Pancreas (tissue), 10 donors: ENCODE data around the gene DIP2C. TPM values are rescaled to one million over a fixed set of nuclear protein-coding genes. Genes with fewer than 3 reads are reported as not detected.

Experiments used
- ATAC-seq, 4 donors: fragments of 200-7000 bp; cut with Tn5 transposase; one replicate each; pipeline versions ENCODE4 v1.8.0 to v1.9.1; 2020; ENCODE audit warnings: mild to moderate bottlenecking in 4 of 4, moderate library complexity in 4 of 4
- DNase-seq, 6 donors: peaks; one replicate each; pipeline ENCODE4 v3.0.0-alpha.2; 2020
- FAIRE-seq: peaks from 2 replicates; lab custom pipeline; 2012; peaks lifted over from hg19 to GRCh38; lab: Jason Lieb, UNC
- H3K27ac ChIP-seq, 4 donors: fragments of 200-600 bp; sonication (generic); 1 replicate in 3 of 4; 2 replicates in 1 of 4; pipeline versions ENCODE4 v1.5.0 to v1.8.0; 2020
- H3K27me3 ChIP-seq, 4 donors: fragments of 200-600 bp; one replicate each; pipeline ENCODE4 v1.8.0; 2021
- H3K36me3 ChIP-seq, 3 donors: fragments of 200-600 bp; sonication (generic) in 1 of 3; one replicate each; pipeline versions ENCODE4 v1.5.0 to v1.8.0; 2020 to 2021
- H3K4me1 ChIP-seq, 3 donors: fragments of 200-600 bp; one replicate each; pipeline ENCODE4 v1.8.0; 2021
- H3K4me3 ChIP-seq, 4 donors: fragments of 200-600 bp; sonication (generic) in 2 of 4; one replicate each; pipeline versions ENCODE4 v1.5.0 to v1.8.0; 2020 to 2021
- H3K9me3 ChIP-seq, 4 donors: fragments of 200-600 bp; one replicate each; pipeline ENCODE4 v1.8.0; 2021
- CTCF ChIP-seq, 4 donors: fragments of 200-600 bp; sonication (generic) in 3 of 4; IDR thresholded peaks; one replicate each; pipeline versions ENCODE4 v1.5.0 to v1.8.0; 2021; ENCODE audit warnings: antibody characterized with exemption in 4 of 4
- WGBS, 2 donors: extraction: QIAGEN DNeasy Blood & Tissue Kit; methylation state at CpG; one replicate each; pipeline ENCODE4 v1.1.7; 2013; 5-methylcytosine and 5-hydroxymethylcytosine counted together
- intact Hi-C, 3 donors: fragments of 100-400 bp; cut with DNase I; formaldehyde crosslinking; loops; one replicate each; pipeline versions ENCODE4 v1.11.1 to v1.14.2; 2022
- polyA plus RNA-seq, 2 donors: library from polyadenylated mRNA; stranded (reverse); fragments of 200-250 nt; gene quantifications; one replicate each; pipeline ENCODE4 v1.2.3, GENCODE V29; 2013
- total RNA-seq, 6 donors: library from RNA; stranded (reverse); fragmentation: NEBNext Ultra II Directional in 4 of 6; extraction: Animal tissue kit (Norgen Biotek cat#: 25700) in 4 of 6; gene quantifications; one replicate each; pipeline versions ENCODE4 v1.2.1 to v1.2.4, GENCODE V29; 2021 to 2023
- donor health status: healthy with polysubstance abuse.
- donor health status: DM: no; HTN: no; CAD: no; lungs with moderate emphysema.
- donor health status: DM: no; HTN: no; CAD: no.
- donor health status: control.
- donor health status: control.
- donor health status: Bipolar disorder and iron deficiency.
- donor health status: DM: yes; HTN: yes; CAD: no.
- donor health status: DM: no; HTN: no; CAD: no.
- donor health status: DM: no; HTN: no; CAD: no.
- donor health status: DM: yes; HTN: yes; CAD: no.

DIP2C gene
- total and polyA plus RNA-seq, 8 donors = 4.3 to 11.8 (median 7.3) TPM

- H3K27me3 ChIP-seq = no peaks in the 10 kb centered on the region
- H3K36me3 ChIP-seq = peaks cover 0 to 17% (median 9%) of the 10 kb centered on the region in 3 donors
- FAIRE-seq (no peak), ATAC-seq (no peak), DNase-seq (peak in 1 of 6 donors; percentile 47)
- 95 to 97% methylated on average over 27 of the region's 27 CpGs for WGBS, 2 donors
- H3K9me3 ChIP-seq = no peaks in the 10 kb centered on the region
- no peak for TF ChIP-seq CTCF (IDR thresholded peaks at IDR 0.05)
- no peaks in the 10 kb centered on the region for H3K4me1 ChIP-seq
- H3K4me3 ChIP-seq = no peak overlapping the region
- H3K27ac ChIP-seq = no peak overlapping the region
- intact Hi-C loops = no loop called here
Observed at GRCh38 chr10:344582-345200, 344.8 kb downstream of the DIP2C start.

- no peak for FAIRE-seq
- H3K27ac ChIP-seq = no peak overlapping the region
- H3K4me3 ChIP-seq = no peak overlapping the region
- no peak for TF ChIP-seq CTCF (IDR thresholded peaks at IDR 0.05)
- no peak for ATAC-seq
- H3K9me3 ChIP-seq = no peaks in the 10 kb centered on the region
- WGBS, 2 donors = 90 to 92% methylated on average over 16 of the region's 16 CpGs
- H3K36me3 ChIP-seq = peaks cover 0 to 12% (median 9%) of the 10 kb centered on the region in 3 donors
- no peaks in the 10 kb centered on the region for H3K4me1 ChIP-seq
- H3K27me3 ChIP-seq = no peaks in the 10 kb centered on the region
- intact Hi-C loops = no loop called here
- DNase-seq = peak in 1 of 6 donors; percentile 16
Observed at GRCh38 chr10:343231-344220, 345.9 kb downstream of the DIP2C start.

- intact Hi-C loops = no loop called here
- no peaks in the 10 kb centered on the region for H3K9me3 ChIP-seq
- WGBS, 2 donors = 92% methylated on average over 23 of the region's 23 CpGs
Observed at GRCh38 chr10:341081-341740, 348.3 kb downstream of the DIP2C start.

GRCh38 chr10:340646-341045 is 348.8 kb downstream of the DIP2C start:
- no peak for ATAC-seq

More at GRCh38 chr10:341081-341740, 348.3 kb downstream of the DIP2C start:
- no peak for TF ChIP-seq CTCF (IDR thresholded peaks at IDR 0.05)
- Histone ChIP-seq H3K4me3 (no peak overlapping the region), H3K4me1 (no peaks in the 10 kb centered on the region), H3K36me3 (peaks cover 0 to 9% (median 5%) of the 10 kb centered on the region in 3 donors), H3K27me3 (no peaks in the 10 kb centered on the region), H3K27ac (no peak overlapping the region)
- FAIRE-seq (no peak), ATAC-seq (no peak), DNase-seq (peak in 1 of 6 donors; percentile 18)

More at GRCh38 chr10:340646-341045, 348.8 kb downstream of the DIP2C start:
- WGBS, 2 donors = 95% methylated on average over 11 of the region's 11 CpGs
- FAIRE-seq = no peak
- H3K27ac ChIP-seq = no peak overlapping the region
- no peaks in the 10 kb centered on the region for H3K4me1 ChIP-seq
- no peaks in the 10 kb centered on the region for H3K9me3 ChIP-seq
- H3K36me3 ChIP-seq = peaks cover 0 to 9% (median 5%) of the 10 kb centered on the region in 3 donors
- no peak for TF ChIP-seq CTCF (IDR thresholded peaks at IDR 0.05)
- no peak overlapping the region for H3K4me3 ChIP-seq
- DNase-seq = peak in 1 of 6 donors; percentile 38
- no peaks in the 10 kb centered on the region for H3K27me3 ChIP-seq
- intact Hi-C loops = no loop called here
